Retinal pigment epithelial cell (primary cell): ENCODE data around the gene ZBTB46.
A peak's percentile ranks its signal among the peaks of the same experiment; 100 is the strongest.

Experiments used
- DNase-seq: peaks from one replicate; pipeline ENCODE4 v3.0.0-alpha.2; 2010; ENCODE audit warnings: low read depth
- H3K4me3 ChIP-seq: 2 replicates; pipeline ENCODE4 v1.5.1; 2011; ENCODE audit warnings: mild to moderate bottlenecking, low read length, control low read depth, moderate library complexity
- TF ChIP-seq, protein P1 (sequence below): conservative IDR thresholded peaks from 2 replicates; pipeline ENCODE4 v1.5.1; 2011; ENCODE audit warnings: low read depth, low read length, control low read depth, inconsistent platforms

Gene ZBTB46

DNA sequence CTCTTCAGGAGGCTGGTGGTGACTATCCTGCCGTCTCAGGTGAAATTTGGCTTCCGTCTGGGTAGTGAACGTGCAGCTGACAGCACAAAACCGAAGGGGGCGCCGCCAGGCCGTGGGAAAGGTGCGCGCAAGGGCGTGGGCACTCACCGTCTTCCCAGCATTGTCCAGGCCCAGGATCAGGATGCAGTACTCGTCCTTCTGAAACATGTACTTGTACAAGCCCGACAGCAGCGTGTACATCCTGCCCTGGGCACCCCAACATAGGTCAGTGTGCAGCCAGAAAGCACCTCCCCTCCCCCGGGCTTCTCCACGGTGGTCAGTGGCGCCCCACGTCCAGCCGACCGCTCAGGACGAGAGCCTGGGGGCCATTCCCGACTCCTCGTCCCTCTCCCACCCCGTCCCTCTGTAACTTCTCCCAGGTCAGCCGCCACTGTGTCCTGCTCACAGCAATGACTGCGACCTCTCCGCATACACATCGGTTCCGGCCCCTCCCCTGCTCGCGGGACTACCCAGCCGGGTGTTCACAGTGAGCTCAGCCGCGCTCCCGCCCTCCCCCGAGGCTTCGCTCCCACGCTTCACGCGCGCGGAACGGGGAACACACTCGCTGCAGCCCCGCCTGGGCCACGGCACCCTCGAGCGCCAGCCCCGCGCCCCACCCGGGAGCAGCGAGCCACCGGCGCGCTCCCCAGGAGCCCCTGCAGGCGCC is 124.1 kb downstream of the ZBTB46 start:
- TF ChIP-seq, protein P1, sequence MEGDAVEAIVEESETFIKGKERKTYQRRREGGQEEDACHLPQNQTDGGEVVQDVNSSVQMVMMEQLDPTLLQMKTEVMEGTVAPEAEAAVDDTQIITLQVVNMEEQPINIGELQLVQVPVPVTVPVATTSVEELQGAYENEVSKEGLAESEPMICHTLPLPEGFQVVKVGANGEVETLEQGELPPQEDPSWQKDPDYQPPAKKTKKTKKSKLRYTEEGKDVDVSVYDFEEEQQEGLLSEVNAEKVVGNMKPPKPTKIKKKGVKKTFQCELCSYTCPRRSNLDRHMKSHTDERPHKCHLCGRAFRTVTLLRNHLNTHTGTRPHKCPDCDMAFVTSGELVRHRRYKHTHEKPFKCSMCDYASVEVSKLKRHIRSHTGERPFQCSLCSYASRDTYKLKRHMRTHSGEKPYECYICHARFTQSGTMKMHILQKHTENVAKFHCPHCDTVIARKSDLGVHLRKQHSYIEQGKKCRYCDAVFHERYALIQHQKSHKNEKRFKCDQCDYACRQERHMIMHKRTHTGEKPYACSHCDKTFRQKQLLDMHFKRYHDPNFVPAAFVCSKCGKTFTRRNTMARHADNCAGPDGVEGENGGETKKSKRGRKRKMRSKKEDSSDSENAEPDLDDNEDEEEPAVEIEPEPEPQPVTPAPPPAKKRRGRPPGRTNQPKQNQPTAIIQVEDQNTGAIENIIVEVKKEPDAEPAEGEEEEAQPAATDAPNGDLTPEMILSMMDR = peak; percentile 34
- DNase-seq = no peak
- H3K4me3 ChIP-seq = peak overlapping the region; percentile 76

GRCh38 chr20:63706027-63706695 is 124.9 kb downstream of the ZBTB46 start:
- H3K4me3 ChIP-seq = peak overlapping the region; percentile 76
- TF ChIP-seq, protein P1 = no peak
- DNase-seq = no peak

- H3K4me3 ChIP-seq = no peak overlapping the region
- TF ChIP-seq, protein P1 = no peak
- no peak for DNase-seq
These were observed 125.6 kb downstream of the ZBTB46 start for GRCh38 chr20:63705232-63706026.

DNA sequence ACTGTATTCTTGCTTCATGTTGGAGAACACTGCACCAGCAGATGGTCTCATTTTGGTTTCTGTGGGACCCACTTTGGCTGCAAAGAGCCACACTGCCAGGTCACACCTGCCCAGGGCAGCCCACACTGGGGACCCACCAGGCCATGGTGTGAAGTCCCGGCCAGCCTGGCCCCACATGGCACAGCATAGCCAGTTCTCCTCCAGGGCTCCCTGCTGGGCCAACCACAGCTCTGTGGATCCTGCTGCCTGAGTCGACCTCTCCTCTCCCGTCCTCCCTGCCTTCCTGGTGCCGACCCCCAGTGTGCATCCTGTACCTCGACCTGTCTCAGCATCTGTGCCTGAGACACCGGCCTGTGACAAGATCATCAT is 126.3 kb downstream of the ZBTB46 start:
- TF ChIP-seq, protein P1 = no peak
- DNase-seq = no peak
- H3K4me3 ChIP-seq = no peak overlapping the region

DNA sequence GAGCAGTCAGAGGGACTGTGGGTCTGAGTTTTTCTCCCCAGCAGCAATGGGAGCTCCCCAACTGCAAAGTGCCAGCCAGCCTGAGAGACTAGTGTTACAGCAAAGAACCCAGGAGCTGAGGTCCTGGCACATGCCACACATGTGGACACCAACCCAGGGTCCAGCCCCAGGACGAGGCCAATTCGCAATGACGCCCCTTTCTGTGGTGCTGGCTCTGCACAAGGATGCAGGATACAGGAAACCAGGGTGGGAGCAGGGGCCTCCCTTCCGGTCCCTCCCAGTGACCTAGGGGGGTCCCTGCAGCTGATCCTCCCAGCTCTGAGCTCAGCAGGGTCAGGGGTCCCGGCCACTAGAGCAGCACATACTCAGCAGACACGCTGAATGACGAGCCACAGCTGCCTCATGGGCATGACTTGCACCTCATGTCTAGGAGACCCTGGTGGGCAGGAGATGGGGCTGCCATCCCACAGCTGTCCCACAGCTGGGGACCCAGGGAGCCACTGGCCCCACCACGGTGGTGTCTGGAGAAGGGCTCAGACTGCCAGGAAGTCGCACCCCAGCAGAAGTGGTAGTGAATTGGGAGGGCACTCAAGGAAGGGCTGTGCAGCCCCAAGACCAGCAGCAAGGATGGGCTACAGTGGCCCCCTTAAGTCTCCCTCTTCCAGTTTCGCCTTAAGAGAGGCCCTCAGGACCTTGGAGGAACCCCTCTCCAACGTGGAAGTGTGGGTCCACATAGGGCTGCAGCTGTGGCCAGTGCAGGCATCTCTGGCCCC is 126.9 kb downstream of the ZBTB46 start:
- no peak overlapping the region for H3K4me3 ChIP-seq
- TF ChIP-seq, protein P1 = no peak
- DNase-seq = no peak

GRCh38 chr20:63703471-63703975 is 127.5 kb downstream of the ZBTB46 start:
- H3K4me3 ChIP-seq = no peak overlapping the region
- TF ChIP-seq, protein P1 = no peak
- DNase-seq = no peak
